A204.1 (cell line): ENCODE measurements around the gene AGTRAP.

Experiments
- FAIRE-seq: peaks from 2 replicates; lab custom pipeline; 2012; peaks lifted over from hg19 to GRCh38; lab: Jason Lieb, UNC

Gene AGTRAP

GRCh38 chr1:11736746-11737639 is 1.1 kb downstream of the AGTRAP start:
- FAIRE-seq = no peak

DNA sequence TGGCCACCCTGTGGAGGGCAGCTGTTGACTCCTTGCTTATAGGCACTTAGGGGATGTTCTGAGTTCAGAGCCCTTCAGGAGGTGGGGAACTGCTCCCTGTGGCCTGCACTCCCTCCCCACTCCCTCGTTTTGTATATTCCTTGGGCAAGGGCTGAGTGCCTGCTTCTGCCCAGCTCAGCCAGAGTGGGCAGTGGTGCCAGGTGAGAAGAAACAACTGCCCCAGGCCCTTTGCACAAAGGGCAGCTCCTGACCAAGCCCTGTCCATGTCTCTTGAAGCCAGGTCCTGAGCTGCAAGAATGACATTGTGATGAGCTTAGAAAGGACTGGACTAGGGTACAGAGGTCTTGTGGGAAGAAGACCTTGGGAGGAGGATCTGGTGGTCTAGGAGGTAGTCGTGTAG is 2.2 kb downstream of the AGTRAP start:
- FAIRE-seq = no peak

DNA sequence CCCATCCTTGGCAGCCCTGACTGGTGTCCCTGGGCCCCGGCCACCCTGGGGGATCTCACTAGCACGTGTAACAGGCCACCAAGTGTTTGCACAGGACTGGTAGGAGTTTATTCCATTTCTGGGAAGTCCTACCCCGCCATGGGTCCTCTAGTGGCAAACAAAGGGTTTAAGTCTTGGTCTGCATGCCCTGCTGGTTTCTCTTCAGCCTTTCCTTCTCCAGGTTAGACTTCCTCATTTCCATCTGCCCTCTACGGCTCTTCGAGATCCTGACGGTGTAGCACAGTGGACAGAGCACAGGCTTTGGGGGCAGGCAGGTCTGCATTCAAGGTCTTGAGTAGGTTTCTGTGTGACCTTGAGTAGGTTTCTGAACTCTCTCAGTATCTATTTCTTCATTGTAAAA is 2.8 kb downstream of the AGTRAP start:
- no peak for FAIRE-seq

DNA sequence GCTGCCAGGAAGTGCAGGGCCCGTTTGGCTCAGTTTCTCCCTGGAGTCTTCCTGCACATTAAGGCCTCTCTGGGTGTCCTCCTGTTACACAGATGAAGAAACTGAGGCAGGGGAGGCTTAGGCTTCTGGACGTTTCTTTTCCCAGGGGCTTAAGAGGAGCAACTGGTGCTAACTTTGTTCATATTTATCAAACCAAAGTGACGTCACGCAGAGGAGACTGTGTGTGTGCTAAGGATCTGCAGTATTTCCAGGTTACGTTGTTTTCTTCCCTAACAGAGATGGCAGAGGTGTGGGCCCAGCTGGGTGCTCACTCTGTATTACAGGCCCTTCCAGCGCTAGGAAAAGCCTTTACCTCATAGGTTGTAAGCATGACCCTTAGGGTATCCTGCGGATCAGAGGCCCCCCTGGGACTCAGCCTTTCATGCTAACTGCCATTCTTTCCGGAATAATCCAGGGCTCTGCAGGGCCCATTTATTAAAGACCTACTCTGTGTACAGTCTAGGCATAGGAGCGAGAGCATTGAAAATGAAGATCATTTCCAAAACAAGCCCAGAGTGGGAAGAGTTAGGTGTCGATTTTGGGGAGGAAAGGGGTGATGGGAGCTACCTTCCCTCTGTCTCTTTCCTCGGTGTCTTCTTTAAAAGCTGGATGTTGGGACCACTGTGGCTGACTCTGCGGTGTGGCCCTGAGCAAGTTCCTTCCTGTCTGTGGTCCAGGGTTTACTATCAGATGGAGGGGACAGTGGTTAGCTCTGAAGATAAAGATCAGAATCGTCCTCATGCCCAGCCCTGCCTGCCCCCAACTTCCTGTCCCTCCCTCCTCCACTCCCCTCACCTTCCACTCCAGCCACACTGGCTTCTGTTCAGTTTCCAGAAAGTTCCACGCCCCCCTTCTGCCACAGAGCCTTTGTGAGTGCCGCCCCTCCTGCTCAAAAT is 4.6 kb downstream of the AGTRAP start:
- no peak for FAIRE-seq

DNA sequence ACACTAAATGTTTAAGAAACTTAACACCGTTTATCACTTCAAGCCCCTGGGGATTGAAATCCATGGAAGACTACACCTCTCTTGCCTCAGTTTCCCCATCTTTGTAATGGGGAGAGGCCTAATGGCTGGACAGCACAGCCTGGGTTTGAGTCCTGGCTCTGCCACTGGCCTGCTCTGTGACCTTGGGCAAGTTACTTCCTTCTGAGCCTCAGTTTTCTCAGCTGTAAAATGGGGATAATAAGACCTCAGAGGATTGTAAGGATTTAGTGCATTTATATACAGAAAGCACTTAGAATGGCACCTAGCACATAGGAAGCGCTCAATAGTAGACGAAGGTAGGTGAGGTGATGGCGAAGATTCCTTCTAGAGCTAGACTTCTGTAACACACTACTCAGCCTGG is 5.5 kb downstream of the AGTRAP start:
- FAIRE-seq = no peak

DNA sequence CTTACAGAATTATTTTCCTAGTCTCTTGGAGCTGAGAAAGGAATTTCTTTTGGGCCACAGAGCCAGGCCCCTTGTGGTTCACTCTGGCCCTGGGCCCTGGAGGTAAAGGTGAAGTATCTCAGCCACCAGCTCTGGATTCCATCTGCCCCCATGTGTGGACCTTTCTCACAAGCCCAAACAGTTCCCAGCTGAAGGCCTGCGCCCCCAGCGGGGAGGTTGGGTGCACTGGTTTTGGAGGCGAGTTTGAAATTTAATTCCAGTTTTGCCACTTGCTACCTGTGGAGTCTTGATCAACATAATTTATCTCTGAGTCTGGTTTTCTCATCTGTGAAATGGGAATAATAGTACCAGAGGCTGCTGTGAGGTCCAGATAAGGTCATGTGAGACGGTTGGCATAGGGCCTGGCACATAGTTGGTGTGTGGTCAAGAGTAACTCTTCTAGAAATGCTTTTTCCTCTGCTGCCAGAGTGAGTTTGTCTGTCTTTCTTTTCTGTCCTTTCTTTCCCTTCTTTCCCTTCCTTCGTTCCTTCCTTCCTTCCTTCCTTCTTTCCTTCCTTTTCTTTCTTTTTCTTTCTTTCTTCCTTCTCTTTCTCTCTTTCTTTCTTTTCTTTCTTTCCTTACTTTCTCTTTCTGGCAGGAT is 6.1 kb downstream of the AGTRAP start:
- no peak for FAIRE-seq

GRCh38 chr1:11744287-11744686 is 8.4 kb downstream of the AGTRAP start:
- FAIRE-seq = no peak

GRCh38 chr1:11746092-11746491 is 10.2 kb downstream of the AGTRAP start:
- no peak for FAIRE-seq

- no peak for FAIRE-seq
Observed at GRCh38 chr1:11746795-11747487, 11.0 kb downstream of the AGTRAP start.

GRCh38 chr1:11748294-11749202 is 12.6 kb downstream of the AGTRAP start:
- no peak for FAIRE-seq

DNA sequence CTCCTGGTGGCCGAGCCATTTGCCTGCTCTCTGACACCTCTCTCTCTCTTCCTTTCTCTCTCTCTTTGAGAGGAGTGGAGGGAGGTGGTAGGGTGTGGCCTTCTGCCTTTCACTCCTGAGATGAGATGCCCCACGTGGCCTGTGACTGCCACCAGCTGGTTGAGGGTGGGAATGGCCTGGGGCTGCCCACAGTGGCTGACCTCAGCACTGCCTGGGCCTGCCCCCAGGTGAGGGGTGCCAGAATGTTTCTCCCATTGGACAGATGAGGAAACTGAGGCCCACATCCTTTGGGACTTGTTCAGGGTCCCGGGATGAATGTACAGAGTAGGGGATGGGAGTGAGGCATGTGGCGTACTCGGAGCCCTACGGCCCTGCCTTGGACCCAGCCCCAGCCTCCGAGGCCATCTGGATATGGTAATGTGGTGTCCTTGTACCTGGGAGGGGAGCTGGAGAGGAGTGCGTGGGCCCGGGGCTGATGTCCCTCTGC is 13.3 kb downstream of the AGTRAP start:
- FAIRE-seq = no peak

DNA sequence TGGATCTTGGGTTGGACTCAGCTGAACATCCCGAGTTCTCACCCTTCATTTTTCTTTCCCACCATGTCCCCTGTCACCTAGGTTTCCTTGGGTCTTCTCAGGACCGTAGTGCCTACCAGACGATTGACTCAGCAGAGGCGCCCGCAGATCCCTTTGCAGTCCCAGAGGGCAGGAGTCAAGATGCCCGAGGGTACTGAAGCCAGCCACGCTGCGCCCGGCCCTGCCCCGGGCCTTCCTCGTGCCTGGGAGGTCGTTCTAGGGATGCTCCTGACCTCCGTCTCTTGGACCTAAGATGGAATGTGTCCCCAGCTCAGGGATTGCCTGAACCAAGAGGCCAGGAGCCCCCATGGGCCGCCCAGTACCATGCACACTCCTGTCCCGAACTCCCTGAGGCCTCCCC is 14.1 kb downstream of the AGTRAP start:
- no peak for FAIRE-seq

DNA sequence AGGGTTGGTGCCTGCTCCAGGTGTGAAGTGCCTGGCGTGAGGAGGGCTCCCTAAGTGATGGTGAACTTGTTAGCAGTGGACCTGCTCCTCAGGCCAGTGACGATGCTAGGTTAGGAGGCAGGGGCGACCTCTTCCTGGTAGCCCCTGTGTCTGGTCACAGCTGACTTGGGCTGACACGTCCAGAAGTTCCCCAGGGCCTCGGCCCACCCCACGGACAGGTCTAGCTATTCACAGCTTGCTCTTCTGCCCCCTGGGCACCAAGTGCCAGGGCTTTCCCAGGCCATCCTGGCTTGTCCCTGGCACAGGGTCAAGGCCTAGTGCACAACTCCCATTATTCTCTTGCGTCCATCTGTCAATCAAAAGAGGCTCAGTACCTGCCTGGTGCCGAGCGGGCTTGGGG is 15.2 kb downstream of the AGTRAP start:
- FAIRE-seq = no peak

- no peak for FAIRE-seq
Observed at GRCh38 chr1:11752359-11753088, 16.6 kb downstream of the AGTRAP start.

DNA sequence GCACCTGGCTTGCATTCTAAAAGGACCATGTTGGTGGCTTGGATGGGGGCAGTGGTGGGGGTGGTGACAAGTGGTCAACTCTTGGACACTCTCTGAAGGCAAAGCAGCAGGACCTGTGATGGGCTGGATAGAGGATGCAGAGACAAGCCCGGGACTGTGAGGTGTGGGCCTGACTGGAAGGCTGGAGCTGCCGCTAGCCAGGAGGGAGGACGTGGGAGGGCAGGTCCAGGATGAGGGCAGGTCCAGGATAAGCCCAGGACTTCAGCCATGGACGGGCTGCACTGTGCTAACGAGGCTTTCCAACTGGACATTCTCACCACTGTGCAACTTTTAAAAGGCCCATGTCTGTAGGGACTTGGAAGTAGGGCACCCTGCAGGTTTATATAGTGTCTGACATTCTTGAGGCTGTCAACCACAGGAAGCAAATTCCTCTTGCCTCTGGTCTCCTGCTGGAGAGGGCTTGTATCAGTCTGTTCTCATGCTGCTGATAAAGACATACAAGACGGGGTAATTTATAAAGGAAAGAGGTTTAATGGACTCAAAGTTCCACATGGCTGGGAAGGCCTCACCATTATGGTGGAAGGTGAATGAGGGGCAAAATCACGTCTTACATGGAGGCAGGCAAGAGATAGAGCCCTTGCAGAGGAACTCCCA is 17.7 kb downstream of the AGTRAP start:
- no peak for FAIRE-seq

DNA sequence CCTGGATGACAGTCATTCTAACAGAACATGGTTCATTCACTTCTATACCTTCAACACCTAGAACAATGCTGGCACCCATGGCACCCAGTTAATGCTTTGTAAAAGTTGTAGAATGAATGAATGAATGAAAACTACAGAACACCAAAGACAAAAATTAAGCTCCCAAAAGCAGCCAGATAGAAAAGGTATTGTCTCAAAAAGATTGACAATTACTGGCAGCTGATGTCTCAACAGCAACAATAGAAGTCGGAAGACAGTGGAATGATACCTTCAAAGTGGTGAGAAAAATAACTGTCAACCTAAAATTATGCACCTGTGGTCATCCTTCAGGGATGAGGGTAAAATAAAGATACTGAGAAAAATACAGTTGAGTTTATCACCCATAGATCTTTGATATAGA is 21.1 kb downstream of the AGTRAP start:
- no peak for FAIRE-seq

DNA sequence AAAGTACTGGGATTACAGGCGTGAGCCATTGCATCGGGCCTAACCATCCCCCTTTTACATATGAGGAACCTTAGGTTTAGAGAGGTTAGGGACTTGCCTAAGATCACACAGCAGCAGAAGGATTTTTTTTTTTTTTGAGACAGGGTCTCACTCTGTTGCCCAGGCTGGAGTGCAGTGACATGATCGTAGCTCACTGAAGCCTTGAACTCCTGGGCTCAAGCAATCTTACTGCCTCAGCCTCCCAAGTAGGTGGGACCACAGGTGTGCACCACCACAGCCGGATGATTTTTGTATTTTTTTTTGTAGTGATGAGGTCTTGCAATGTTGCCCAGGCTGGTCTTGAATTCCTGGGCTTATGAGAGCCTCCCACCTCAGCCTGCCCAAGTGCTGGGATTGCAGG is 23.9 kb downstream of the AGTRAP start:
- FAIRE-seq = no peak

DNA sequence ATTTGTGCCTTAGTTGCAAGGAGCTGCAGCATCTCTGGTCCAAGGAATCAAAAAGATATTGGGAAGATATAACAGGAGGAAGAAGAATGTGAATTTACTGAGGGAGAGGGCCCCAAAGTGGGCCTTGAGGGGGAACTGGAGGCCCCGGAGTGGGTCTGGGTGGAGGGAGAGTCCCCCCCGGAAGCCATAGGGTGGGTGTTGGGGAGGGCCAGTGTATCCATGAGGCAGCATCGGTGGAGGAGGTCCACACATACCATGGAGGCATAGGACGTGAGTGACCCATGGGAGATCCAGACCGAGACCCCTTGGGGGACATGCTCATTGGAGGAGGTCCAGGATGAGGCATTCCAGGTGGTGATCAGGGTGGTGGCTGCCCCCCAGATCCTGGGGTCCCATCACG is 25.3 kb downstream of the AGTRAP start:
- FAIRE-seq = no peak

DNA sequence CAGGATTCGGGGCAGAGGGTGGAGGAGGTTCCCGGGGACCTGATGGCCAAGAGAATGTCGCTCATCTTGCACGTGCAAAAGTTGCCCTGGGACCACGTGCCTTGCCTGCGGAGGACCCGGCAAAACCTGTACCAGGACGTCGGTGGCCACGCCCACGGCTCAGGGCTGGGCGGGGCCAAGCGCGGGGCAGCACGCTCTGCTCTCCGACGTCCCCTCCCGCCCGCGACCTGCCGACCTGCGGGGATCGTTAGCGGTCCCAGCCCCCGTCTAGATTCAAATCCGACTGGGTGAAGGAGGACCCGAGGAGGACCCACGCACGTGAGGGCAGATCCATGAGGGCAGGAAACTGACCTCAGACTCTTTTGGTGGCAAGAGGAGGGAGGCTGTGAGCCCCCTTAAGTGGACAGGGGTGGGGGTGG is 26.1 kb downstream of the AGTRAP start, which contains the start of gene C1orf167:
Gene C1orf167 (plus strand): TSS at position 206 of the 419 bp plus-strand sequence. CDS start 2,208 bp downstream, outside the sequence.
- FAIRE-seq = no peak
